Coronary artery (tissue), 2 donors: Measurements from ENCODE around the gene YPEL3.
"Not testable (repeated sequence)": the region's sequence is repeated elsewhere in the genome, so short reads cannot be mapped to it uniquely, and the experiment has no call there.

Experiments used
- DNase-seq: peaks from one replicate; pipeline ENCODE4 v3.0.0-alpha.2; 2017; ENCODE audit warnings: low spot score
- H3K27ac ChIP-seq, 2 donors: fragments of 200-600 bp; sonication (generic); one replicate each; pipeline ENCODE4 v1.5.1; 2016 to 2019
- H3K4me3 ChIP-seq: fragments of 200-600 bp; sonication (generic); 2 replicates; pipeline ENCODE4 v1.5.1; 2016; ENCODE audit warnings: mild to moderate bottlenecking, moderate library complexity
- TF ChIP-seq, protein P1 (sequence below): fragments of 200-600 bp; sonication (generic); IDR thresholded peaks from one replicate; pipeline ENCODE4 v1.5.1; 2019; ENCODE audit warnings: antibody characterized with exemption

YPEL3 gene

DNA sequence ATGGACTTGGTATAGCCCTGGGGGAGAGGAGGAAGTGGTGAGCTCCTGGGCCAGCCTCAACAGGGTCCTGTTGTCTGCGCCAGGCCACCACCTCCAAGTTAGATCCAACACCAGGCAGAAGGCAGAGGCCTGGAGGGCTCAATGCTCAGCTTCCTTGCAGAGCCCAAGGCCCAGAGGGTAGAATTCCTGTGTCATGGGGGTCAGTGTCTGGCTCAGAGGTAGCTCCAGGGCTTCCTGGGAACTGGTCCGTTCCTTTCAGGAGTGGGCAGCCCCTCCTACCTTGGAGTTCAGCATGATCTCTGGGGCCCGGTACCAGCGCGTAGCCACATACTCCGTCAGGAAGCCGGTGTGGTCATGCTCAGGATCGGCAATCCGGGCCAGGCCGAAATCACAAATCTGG is 21.8 kb upstream of the YPEL3 start:
- DNase-seq: no peak
- H3K27ac ChIP-seq: no peak overlapping the region
- no peak overlapping the region for H3K4me3 ChIP-seq
- TF ChIP-seq, protein P1, sequence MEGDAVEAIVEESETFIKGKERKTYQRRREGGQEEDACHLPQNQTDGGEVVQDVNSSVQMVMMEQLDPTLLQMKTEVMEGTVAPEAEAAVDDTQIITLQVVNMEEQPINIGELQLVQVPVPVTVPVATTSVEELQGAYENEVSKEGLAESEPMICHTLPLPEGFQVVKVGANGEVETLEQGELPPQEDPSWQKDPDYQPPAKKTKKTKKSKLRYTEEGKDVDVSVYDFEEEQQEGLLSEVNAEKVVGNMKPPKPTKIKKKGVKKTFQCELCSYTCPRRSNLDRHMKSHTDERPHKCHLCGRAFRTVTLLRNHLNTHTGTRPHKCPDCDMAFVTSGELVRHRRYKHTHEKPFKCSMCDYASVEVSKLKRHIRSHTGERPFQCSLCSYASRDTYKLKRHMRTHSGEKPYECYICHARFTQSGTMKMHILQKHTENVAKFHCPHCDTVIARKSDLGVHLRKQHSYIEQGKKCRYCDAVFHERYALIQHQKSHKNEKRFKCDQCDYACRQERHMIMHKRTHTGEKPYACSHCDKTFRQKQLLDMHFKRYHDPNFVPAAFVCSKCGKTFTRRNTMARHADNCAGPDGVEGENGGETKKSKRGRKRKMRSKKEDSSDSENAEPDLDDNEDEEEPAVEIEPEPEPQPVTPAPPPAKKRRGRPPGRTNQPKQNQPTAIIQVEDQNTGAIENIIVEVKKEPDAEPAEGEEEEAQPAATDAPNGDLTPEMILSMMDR: no peak

DNA sequence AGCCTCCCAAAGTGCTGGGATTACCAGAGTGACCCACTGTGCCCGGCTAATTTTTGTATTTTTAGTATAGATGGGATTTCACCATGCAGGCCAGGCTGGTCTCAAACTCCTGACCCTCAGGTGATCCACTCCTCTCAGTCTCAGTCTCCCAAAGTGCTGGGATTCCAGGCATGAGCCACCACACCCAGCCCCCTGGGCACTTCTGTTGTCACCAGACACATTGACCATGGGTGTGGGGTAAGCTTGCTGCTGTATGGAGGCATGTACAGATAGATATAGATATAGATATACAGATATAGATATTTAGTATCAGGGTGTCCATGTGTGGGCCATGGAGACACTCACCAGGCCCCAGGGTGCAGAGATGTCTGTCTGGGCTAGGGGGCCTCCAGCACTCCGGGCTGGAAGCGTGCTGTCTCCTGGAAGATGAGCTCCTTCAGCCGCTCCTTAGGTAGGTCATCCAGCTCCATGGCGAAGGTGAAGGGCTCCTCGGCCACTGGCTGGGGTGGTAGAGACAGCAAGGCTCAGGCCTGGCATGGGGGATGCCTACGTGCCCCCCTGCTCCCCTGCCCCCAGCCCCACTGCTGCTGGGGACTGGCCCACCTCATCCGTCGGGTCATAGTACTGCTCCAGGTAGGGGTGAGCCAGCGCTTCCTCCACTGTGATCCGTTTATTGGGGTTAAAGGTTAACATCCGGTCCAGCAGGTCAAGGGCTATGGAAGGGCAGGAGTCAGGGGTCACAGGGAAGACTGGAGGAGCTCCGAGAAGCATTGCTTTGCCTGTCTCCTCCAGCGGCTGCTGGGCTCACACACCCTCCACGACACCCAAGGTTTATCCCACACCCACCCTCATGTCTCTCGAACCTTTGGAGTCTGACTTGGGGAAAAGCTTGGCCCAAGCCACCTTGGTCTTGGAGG is 20.5 kb upstream of the YPEL3 start:
- TF ChIP-seq, protein P1: no peak
- no peak overlapping the region for H3K4me3 ChIP-seq
- no peak overlapping the region for H3K27ac ChIP-seq
- DNase-seq: no peak

GRCh38 chr16:30115238-30115637 is 19.2 kb upstream of the YPEL3 start:
- no peak for DNase-seq
- no peak overlapping the region for H3K4me3 ChIP-seq
- TF ChIP-seq, protein P1: no peak
- no peak overlapping the region for H3K27ac ChIP-seq

GRCh38 chr16:30114833-30115232 is 18.8 kb upstream of the YPEL3 start:
- H3K27ac ChIP-seq, DNase-seq, H3K4me3 ChIP-seq: not testable (repeated sequence)

DNA sequence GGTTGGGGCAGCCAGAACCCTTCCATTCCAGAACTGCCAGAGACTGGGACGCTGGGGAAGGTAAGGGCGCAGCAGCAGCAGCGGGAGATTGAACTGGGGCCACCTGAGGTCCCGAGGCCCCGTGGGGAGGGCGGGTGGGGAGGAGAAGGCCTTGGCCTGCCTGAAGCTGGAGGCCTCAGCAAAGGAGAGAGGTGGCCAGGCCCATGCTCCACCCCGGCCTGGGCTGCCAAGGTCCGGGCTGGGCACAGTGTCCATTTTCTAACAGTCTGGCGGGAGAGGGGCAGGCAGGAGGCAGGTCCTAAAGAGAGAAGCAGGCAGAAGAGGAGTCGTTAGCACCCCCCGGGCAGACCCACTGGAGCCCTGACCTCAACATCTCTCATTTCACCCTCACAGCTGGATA is 18.4 kb upstream of the YPEL3 start:
- no peak for DNase-seq
- Histone ChIP-seq H3K27ac (no peak overlapping the region), H3K4me3 (no peak overlapping the region)
- TF ChIP-seq, protein P1: no peak

- TF ChIP-seq, protein P1: no peak
- no peak overlapping the region for H3K4me3 ChIP-seq
- DNase-seq: no peak
- H3K27ac ChIP-seq: peak overlapping the region in 1 of 2 donors; percentile 55
Observed at GRCh38 chr16:30113711-30114333, 17.8 kb upstream of the YPEL3 start.

DNA sequence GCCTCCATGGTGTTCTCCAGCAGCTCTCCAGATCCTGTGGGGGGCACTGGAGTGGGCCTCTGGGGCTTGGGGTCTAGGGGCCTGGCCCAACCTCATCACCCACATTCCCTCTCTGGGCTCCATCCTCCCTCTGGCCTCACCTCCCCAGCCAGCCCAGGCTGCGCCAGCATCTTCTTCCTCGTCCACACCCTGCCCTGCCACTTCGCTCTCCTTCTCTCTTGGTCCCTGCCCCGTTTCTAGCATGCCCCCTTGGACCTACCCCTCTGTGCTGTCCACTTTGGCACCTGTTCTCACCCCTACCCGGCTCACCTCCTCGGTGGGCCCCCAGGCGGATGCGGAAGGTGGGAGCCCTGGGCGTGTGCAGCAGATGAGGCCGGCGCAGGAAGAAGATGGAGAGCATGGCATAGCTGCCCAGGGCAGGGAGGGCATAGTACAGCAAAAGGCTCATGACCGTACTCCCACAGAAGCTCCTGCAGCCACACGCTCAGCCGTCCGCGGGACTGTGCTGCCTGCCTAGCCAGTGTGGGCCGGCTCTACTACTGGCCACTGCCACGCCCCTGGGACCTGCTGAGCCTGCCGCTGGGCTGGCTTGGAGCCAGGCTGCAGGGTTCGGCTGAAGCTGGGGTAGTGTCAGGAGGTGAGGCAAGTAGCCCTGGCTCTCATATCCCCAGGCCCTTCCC is 17.2 kb upstream of the YPEL3 start, which contains the start of gene GDPD3:
Gene GDPD3, minus strand, starts transcription at position 507 of the 680 bp plus-strand sequence. Its CDS starts 59 bp downstream, at position 448.
- Histone ChIP-seq H3K4me3 (no peak within 1 kb of the TSS), H3K27ac (peak within 1 kb of the TSS in 1 of 2 donors; percentile 55)
- DNase-seq: no peak
- TF ChIP-seq, protein P1: no peak
